GM12878 (cell line): ENCODE measurements around the gene RNF113B.

Experiments used
- CEBPB ChIP-seq, 2 experiments: fragments of 150-350 bp in 1 of 2; IDR thresholded peaks; 2 replicates each; pipeline ENCODE4 v1.6.1; 2012 to 2014; ENCODE audit warnings: low read depth in 2 of 2, low read length in 2 of 2, borderline replicate concordance in 1 of 2, inconsistent platforms in 1 of 2
- GABPA ChIP-seq: IDR thresholded peaks from 2 replicates; pipeline ENCODE4 v1.6.1; 2014; ENCODE audit warnings: antibody characterized with exemption, low read depth, mild to moderate bottlenecking, inconsistent platforms
- JUND ChIP-seq: IDR thresholded peaks from 2 replicates; pipeline ENCODE4 v1.6.1; 2012; ENCODE audit warnings: low read depth, mild to moderate bottlenecking, low read length, improper control_type of control experiment, moderate library complexity
- NKRF ChIP-seq: fragments of 450-650 bp; conservative IDR thresholded peaks from 2 replicates; pipeline ENCODE4 v1.6.1; 2017; ENCODE audit warnings: mild to moderate bottlenecking, moderate library complexity
- PAX8 ChIP-seq: fragments of 450-650 bp; IDR thresholded peaks from 2 replicates; pipeline ENCODE4 v1.6.1; 2017; ENCODE audit warnings: mild to moderate bottlenecking, moderate library complexity
- POLR2A ChIP-seq: IDR thresholded peaks from 2 replicates; pipeline ENCODE4 v1.6.1; 2011; ENCODE audit warnings: low read depth, mild to moderate bottlenecking, low read length
- POLR2AphosphoS2 ChIP-seq: IDR thresholded peaks from 2 replicates; pipeline ENCODE4 v1.6.1; 2011; ENCODE audit warnings: low read depth, mild to moderate bottlenecking, low read length, improper control_type of control experiment, moderate library complexity
- RAD21 ChIP-seq: IDR thresholded peaks from 2 replicates; pipeline ENCODE4 v1.6.1; 2011; ENCODE audit warnings: mild to moderate bottlenecking, low read depth, low read length, moderate library complexity; ENCODE audit not compliant: insufficient read depth
- RCOR1 ChIP-seq: conservative IDR thresholded peaks from 2 replicates; pipeline ENCODE4 v1.6.1; 2012; ENCODE audit warnings: low read depth, low read length, improper control_type of control experiment
- SUZ12 ChIP-seq: fragments of 200-600 bp; sonication (generic); IDR thresholded peaks from one replicate; pipeline ENCODE4 v1.6.1; 2018; ENCODE audit warnings: antibody characterized with exemption, mild to moderate bottlenecking; ENCODE audit not compliant: unreplicated experiment
- TF ChIP-seq, protein P1 (sequence below): IDR thresholded peaks from 2 replicates; pipeline ENCODE4 v1.6.1; 2012; ENCODE audit warnings: low read depth, low read length, improper control_type of control experiment
- TF ChIP-seq, protein P2 (sequence below), 3 experiments: IDR thresholded peaks in 2 of 3; conservative IDR thresholded peaks in 1 of 3; 2 replicates each; pipeline ENCODE4 v1.5.1; 2011; ENCODE audit warnings: low read depth in 3 of 3, low read length in 3 of 3, mild to moderate bottlenecking in 3 of 3, control low read depth in 2 of 3, moderate library complexity in 2 of 3, inconsistent platforms in 1 of 3, mixed read lengths in 1 of 3; ENCODE audit not compliant: control insufficient read depth in 2 of 3, insufficient read depth in 1 of 3; ENCODE audit errors: extremely low read depth in 1 of 3
- TF ChIP-seq, protein P3 (sequence below): fragments of 450-650 bp; IDR thresholded peaks from 2 replicates; pipeline ENCODE4 v1.6.1; 2017; ENCODE audit warnings: antibody characterized with exemption, mild to moderate bottlenecking, moderate library complexity
- TF ChIP-seq, protein P4 (sequence below): fragments of 450-650 bp; IDR thresholded peaks from 2 replicates; pipeline ENCODE4 v1.6.1; 2017; ENCODE audit warnings: mild to moderate bottlenecking, low read depth, inconsistent platforms; ENCODE audit not compliant: poor library complexity, severe bottlenecking

- TF ChIP-seq, protein P1, sequence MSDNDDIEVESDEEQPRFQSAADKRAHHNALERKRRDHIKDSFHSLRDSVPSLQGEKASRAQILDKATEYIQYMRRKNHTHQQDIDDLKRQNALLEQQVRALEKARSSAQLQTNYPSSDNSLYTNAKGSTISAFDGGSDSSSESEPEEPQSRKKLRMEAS = no peak
- TF ChIP-seq JUND = no peak
- no peak for TF ChIP-seq NKRF
- TF ChIP-seq SUZ12 = no peak
- no peak for TF ChIP-seq PAX8
- TF ChIP-seq, protein P2, sequence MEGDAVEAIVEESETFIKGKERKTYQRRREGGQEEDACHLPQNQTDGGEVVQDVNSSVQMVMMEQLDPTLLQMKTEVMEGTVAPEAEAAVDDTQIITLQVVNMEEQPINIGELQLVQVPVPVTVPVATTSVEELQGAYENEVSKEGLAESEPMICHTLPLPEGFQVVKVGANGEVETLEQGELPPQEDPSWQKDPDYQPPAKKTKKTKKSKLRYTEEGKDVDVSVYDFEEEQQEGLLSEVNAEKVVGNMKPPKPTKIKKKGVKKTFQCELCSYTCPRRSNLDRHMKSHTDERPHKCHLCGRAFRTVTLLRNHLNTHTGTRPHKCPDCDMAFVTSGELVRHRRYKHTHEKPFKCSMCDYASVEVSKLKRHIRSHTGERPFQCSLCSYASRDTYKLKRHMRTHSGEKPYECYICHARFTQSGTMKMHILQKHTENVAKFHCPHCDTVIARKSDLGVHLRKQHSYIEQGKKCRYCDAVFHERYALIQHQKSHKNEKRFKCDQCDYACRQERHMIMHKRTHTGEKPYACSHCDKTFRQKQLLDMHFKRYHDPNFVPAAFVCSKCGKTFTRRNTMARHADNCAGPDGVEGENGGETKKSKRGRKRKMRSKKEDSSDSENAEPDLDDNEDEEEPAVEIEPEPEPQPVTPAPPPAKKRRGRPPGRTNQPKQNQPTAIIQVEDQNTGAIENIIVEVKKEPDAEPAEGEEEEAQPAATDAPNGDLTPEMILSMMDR (IDR thresholded peaks at IDR 0.05 in 2 of 3, conservative IDR thresholded peaks at IDR 0.05 in 1 of 3; ENCODE audit: control insufficient read depth in 2 of 3, extremely low read depth in 1 of 3, insufficient read depth in 1 of 3, low read depth in 3 of 3, low read length in 3 of 3) = no peak
- TF ChIP-seq POLR2AphosphoS2 = no peak
- no peak for TF ChIP-seq POLR2A
- no peak for TF ChIP-seq RCOR1
- TF ChIP-seq, protein P3, sequence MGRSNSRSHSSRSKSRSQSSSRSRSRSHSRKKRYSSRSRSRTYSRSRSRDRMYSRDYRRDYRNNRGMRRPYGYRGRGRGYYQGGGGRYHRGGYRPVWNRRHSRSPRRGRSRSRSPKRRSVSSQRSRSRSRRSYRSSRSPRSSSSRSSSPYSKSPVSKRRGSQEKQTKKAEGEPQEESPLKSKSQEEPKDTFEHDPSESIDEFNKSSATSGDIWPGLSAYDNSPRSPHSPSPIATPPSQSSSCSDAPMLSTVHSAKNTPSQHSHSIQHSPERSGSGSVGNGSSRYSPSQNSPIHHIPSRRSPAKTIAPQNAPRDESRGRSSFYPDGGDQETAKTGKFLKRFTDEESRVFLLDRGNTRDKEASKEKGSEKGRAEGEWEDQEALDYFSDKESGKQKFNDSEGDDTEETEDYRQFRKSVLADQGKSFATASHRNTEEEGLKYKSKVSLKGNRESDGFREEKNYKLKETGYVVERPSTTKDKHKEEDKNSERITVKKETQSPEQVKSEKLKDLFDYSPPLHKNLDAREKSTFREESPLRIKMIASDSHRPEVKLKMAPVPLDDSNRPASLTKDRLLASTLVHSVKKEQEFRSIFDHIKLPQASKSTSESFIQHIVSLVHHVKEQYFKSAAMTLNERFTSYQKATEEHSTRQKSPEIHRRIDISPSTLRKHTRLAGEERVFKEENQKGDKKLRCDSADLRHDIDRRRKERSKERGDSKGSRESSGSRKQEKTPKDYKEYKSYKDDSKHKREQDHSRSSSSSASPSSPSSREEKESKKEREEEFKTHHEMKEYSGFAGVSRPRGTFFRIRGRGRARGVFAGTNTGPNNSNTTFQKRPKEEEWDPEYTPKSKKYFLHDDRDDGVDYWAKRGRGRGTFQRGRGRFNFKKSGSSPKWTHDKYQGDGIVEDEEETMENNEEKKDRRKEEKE = no peak
- no peak for TF ChIP-seq GABPA
- no peak for TF ChIP-seq CEBPB (IDR thresholded peaks at IDR 0.05; ENCODE audit: borderline replicate concordance in 1 of 2, low read depth in 2 of 2, low read length in 2 of 2)
- TF ChIP-seq, protein P4, sequence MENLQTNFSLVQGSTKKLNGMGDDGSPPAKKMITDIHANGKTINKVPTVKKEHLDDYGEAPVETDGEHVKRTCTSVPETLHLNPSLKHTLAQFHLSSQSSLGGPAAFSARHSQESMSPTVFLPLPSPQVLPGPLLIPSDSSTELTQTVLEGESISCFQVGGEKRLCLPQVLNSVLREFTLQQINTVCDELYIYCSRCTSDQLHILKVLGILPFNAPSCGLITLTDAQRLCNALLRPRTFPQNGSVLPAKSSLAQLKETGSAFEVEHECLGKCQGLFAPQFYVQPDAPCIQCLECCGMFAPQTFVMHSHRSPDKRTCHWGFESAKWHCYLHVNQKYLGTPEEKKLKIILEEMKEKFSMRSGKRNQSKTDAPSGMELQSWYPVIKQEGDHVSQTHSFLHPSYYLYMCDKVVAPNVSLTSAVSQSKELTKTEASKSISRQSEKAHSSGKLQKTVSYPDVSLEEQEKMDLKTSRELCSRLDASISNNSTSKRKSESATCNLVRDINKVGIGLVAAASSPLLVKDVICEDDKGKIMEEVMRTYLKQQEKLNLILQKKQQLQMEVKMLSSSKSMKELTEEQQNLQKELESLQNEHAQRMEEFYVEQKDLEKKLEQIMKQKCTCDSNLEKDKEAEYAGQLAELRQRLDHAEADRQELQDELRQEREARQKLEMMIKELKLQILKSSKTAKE = no peak
- TF ChIP-seq RAD21 = no peak
Measured at GRCh38 chr13:98175823-98176222, 1.2 kb downstream of the RNF113B start.
